Left forelimb (tissue), 1 donor: Measurements from ENCODE around the gene PSMB11.
"Not testable (repeated sequence)": the region's sequence is repeated elsewhere in the genome, so short reads cannot be mapped to it uniquely, and the experiment has no call there.

Experiments
- DNase-seq: peaks from one replicate; pipeline ENCODE4 v3.0.0-alpha.2; 2018; ENCODE audit warnings: low spot score

PSMB11 gene

GRCh38 chr14:23013749-23014054 is 28.3 kb upstream of the PSMB11 start:
- not testable (repeated sequence) for DNase-seq

- DNase-seq = no peak
Observed at GRCh38 chr14:23015618-23016017, 26.4 kb upstream of the PSMB11 start.

- DNase-seq = no peak
Observed at GRCh38 chr14:23017091-23017490, 24.9 kb upstream of the PSMB11 start.

GRCh38 chr14:23018107-23018506 is 23.9 kb upstream of the PSMB11 start:
- DNase-seq = no peak

GRCh38 chr14:23020143-23021128 is 21.6 kb upstream of the PSMB11 start:
- no peak for DNase-seq

- DNase-seq = no peak
Observed at GRCh38 chr14:23021434-23021833, 20.6 kb upstream of the PSMB11 start.

- DNase-seq = no peak
Observed at GRCh38 chr14:23021889-23022442, 20.0 kb upstream of the PSMB11 start.

- DNase-seq = no peak
Observed at GRCh38 chr14:23023022-23023794, 18.8 kb upstream of the PSMB11 start.

- DNase-seq = no peak
Observed at GRCh38 chr14:23023795-23024152, 18.2 kb upstream of the PSMB11 start.

GRCh38 chr14:23024612-23025075 is 17.4 kb upstream of the PSMB11 start:
- no peak for DNase-seq

- DNase-seq = no peak
Observed at GRCh38 chr14:23025151-23025814, 16.7 kb upstream of the PSMB11 start.

- no peak for DNase-seq
Observed at GRCh38 chr14:23028799-23029198, 13.2 kb upstream of the PSMB11 start.

- no peak for DNase-seq
Observed at GRCh38 chr14:23030936-23031335, 11.1 kb upstream of the PSMB11 start.

- no peak for DNase-seq
Observed at GRCh38 chr14:23033251-23033727, 8.7 kb upstream of the PSMB11 start.

- DNase-seq = no peak
Observed at GRCh38 chr14:23033801-23034497, 8.1 kb upstream of the PSMB11 start.

- DNase-seq = peak; percentile 91
Observed at GRCh38 chr14:23034498-23035302, 7.3 kb upstream of the PSMB11 start, which contains the start of gene PSMB5. Gene PSMB5, minus strand, starts transcription at chr14:23034900. Its CDS starts 19 bp downstream, at chr14:23034881.

GRCh38 chr14:23035303-23036144 is 6.5 kb upstream of the PSMB11 start:
- no peak for DNase-seq

GRCh38 chr14:23040100-23040499 is 1.9 kb upstream of the PSMB11 start:
- DNase-seq = no peak

GRCh38 chr14:23041729-23042128 is 283 bp upstream of the PSMB11 start:
- no peak for DNase-seq

- no peak for DNase-seq
Observed at GRCh38 chr14:23043145-23043544, 1.1 kb downstream of the PSMB11 start.
